RWPE2 (cell line): ENCODE measurements around the gene CNTNAP2.

Source experiments
- ATAC-seq: fragments of 200-7000 bp; cut with Tn5 transposase; 3 replicates; pipeline ENCODE4 v1.9.1; 2021; ENCODE audit warnings: low read depth
- DNase-seq: peaks from one replicate; pipeline ENCODE4 v3.0.0-alpha.2; 2020; ENCODE audit warnings: low spot score
- H3K27ac ChIP-seq: fragments of 450-650 bp; 2 replicates; pipeline ENCODE4 v1.5.1; 2017; ENCODE audit warnings: mild to moderate bottlenecking; ENCODE audit not compliant: poor library complexity, severe bottlenecking
- H3K27me3 ChIP-seq: fragments of 250-450 bp; sonication (Bioruptor Pico); 2 replicates; pipeline ENCODE4 v1.5.1; 2021; ENCODE audit warnings: mild to moderate bottlenecking, moderate library complexity; ENCODE audit not compliant: insufficient read depth, poor library complexity, severe bottlenecking
- H3K36me3 ChIP-seq: fragments of 250-450 bp; sonication (Bioruptor Pico); 2 replicates; pipeline ENCODE4 v1.5.1; 2020; ENCODE audit warnings: low read depth, mild to moderate bottlenecking, moderate library complexity
- H3K4me1 ChIP-seq: fragments of 250-450 bp; sonication (Bioruptor Pico); 2 replicates; pipeline ENCODE4 v1.5.1; 2021; ENCODE audit warnings: mild to moderate bottlenecking, moderate library complexity; ENCODE audit not compliant: insufficient read depth, poor library complexity, severe bottlenecking
- H3K4me3 ChIP-seq: fragments of 250-450 bp; sonication (Bioruptor Pico); 2 replicates; pipeline ENCODE4 v1.5.1; 2021; ENCODE audit warnings: mild to moderate bottlenecking, moderate library complexity; ENCODE audit not compliant: severe bottlenecking
- H3K9me3 ChIP-seq: fragments of 250-450 bp; sonication (Bioruptor Pico); 2 replicates; pipeline ENCODE4 v1.5.1; 2021; ENCODE audit warnings: mild to moderate bottlenecking, moderate library complexity; ENCODE audit not compliant: severe bottlenecking
- CTCF ChIP-seq: fragments of 450-650 bp; IDR thresholded peaks from one replicate; pipeline ENCODE4 v1.5.1; 2017; ENCODE audit warnings: mild to moderate bottlenecking, moderate library complexity; ENCODE audit not compliant: poor library complexity, severe bottlenecking

CNTNAP2 gene

GRCh38 chr7:148261523-148261922 lies 2144.9 kb downstream of the CNTNAP2 start:
- Histone ChIP-seq H3K27me3 (no peaks in the 10 kb centered on the region), H3K27ac (no peak overlapping the region), H3K9me3 (no peaks in the 10 kb centered on the region), H3K4me1 (no peaks in the 10 kb centered on the region), H3K4me3 (no peak overlapping the region), H3K36me3 (no peaks in the 10 kb centered on the region)
- TF ChIP-seq CTCF, result no peak
- DNase-seq, result no peak
- no peak for ATAC-seq

GRCh38 chr7:148261996-148262688 lies 2145.5 kb downstream of the CNTNAP2 start:
- Histone ChIP-seq H3K4me3 (no peak overlapping the region), H3K9me3 (no peaks in the 10 kb centered on the region), H3K4me1 (no peaks in the 10 kb centered on the region), H3K27me3 (no peaks in the 10 kb centered on the region), H3K36me3 (no peaks in the 10 kb centered on the region), H3K27ac (no peak overlapping the region)
- TF ChIP-seq CTCF, result no peak
- no peak for DNase-seq
- ATAC-seq, result no peak

GRCh38 chr7:148262721-148263229 lies 2146.2 kb downstream of the CNTNAP2 start:
- peak; percentile 95 for TF ChIP-seq CTCF
- no peak overlapping the region for H3K4me3 ChIP-seq
- no peaks in the 10 kb centered on the region for H3K9me3 ChIP-seq
- no peaks in the 10 kb centered on the region for H3K4me1 ChIP-seq
- ATAC-seq (peak; percentile 62), DNase-seq (no peak)
- no peaks in the 10 kb centered on the region for H3K27me3 ChIP-seq
- H3K27ac ChIP-seq, result no peak overlapping the region
- H3K36me3 ChIP-seq, result no peaks in the 10 kb centered on the region

- peak; percentile 79 for TF ChIP-seq CTCF
- Histone ChIP-seq H3K27ac (no peak overlapping the region), H3K27me3 (no peaks in the 10 kb centered on the region), H3K9me3 (no peaks in the 10 kb centered on the region), H3K4me1 (no peaks in the 10 kb centered on the region), H3K4me3 (no peak overlapping the region), H3K36me3 (no peaks in the 10 kb centered on the region)
- DNase-seq (no peak), ATAC-seq (0 out of 3 replicates have a peak, but pooled peaks have one; percentile 23)
Observed at GRCh38 chr7:148264933-148265557, 2148.4 kb downstream of the CNTNAP2 start.

GRCh38 chr7:148265896-148266295 lies 2149.3 kb downstream of the CNTNAP2 start:
- H3K36me3 ChIP-seq, result no peaks in the 10 kb centered on the region
- no peak for TF ChIP-seq CTCF
- no peak overlapping the region for H3K27ac ChIP-seq
- H3K4me3 ChIP-seq, result no peak overlapping the region
- ATAC-seq (no peak), DNase-seq (no peak)
- no peaks in the 10 kb centered on the region for H3K9me3 ChIP-seq
- no peaks in the 10 kb centered on the region for H3K4me1 ChIP-seq
- H3K27me3 ChIP-seq, result peaks cover 2% of the 10 kb centered on the region
